HepG2 (cell line): ENCODE data around the gene RNF8. TPM values are rescaled to one million over a fixed set of nuclear protein-coding genes. Genes with fewer than 3 reads are reported as not detected.

Source experiments
- EP300 ChIP-seq, 3 experiments: sonication (generic) in 1 of 3; formaldehyde crosslinking in 1 of 3; IDR thresholded peaks; 2 replicates each; pipeline versions ENCODE4 v1.5.1 to v1.6.1; 2011 to 2020; ENCODE audit warnings: low read depth in 2 of 3, low read length in 2 of 3, borderline replicate concordance in 1 of 3, improper control_type of control experiment in 1 of 3, mild to moderate bottlenecking in 1 of 3, missing genetic modification reagents in 1 of 3, moderate library complexity in 1 of 3
- FIP1L1 ChIP-seq: fragments of 200-400 bp; formaldehyde crosslinking; IDR thresholded peaks from 2 replicates; pipeline ENCODE4 v1.6.1; 2018; ENCODE audit warnings: low read depth, mild to moderate bottlenecking, low read length, moderate library complexity, borderline replicate concordance; ENCODE audit not compliant: insufficient read depth
- FLYWCH1 ChIP-seq: sonication (generic); formaldehyde crosslinking; IDR thresholded peaks from 2 replicates; pipeline ENCODE4 v1.8.1; 2023; ENCODE audit warnings: mild to moderate bottlenecking, missing genetic modification reagents
- GTF2F1 ChIP-seq: fragments of 150-350 bp; IDR thresholded peaks from 2 replicates; pipeline ENCODE4 v1.6.1; 2014; ENCODE audit warnings: low read length
- NCOA2 ChIP-seq: sonication (generic); formaldehyde crosslinking; IDR thresholded peaks from 2 replicates; pipeline ENCODE4 v1.8.0; 2022; ENCODE audit warnings: inconsistent platforms
- RXRB ChIP-seq: IDR thresholded peaks from 2 replicates; pipeline ENCODE4 v1.6.1; 2016; ENCODE audit warnings: borderline replicate concordance, missing genetic modification reagents, missing compliant biosample characterization
- SKI ChIP-seq: fragments of 450-650 bp; IDR thresholded peaks from one replicate; pipeline ENCODE4 v1.6.1; 2018; ENCODE audit warnings: mild to moderate bottlenecking; ENCODE audit not compliant: partially characterized antibody
- STAT5B ChIP-seq: sonication (generic); formaldehyde crosslinking; IDR thresholded peaks from 2 replicates; pipeline ENCODE4 v1.4.0; 2020; ENCODE audit warnings: missing genetic modification reagents
- TAF15 ChIP-seq: fragments of 200-400 bp; formaldehyde crosslinking; IDR thresholded peaks from one replicate; pipeline ENCODE4 v1.6.1; 2018; ENCODE audit warnings: mild to moderate bottlenecking, low read depth, low read length; ENCODE audit not compliant: poor library complexity, severe bottlenecking
- TBX2 ChIP-seq: sonication (generic); formaldehyde crosslinking; IDR thresholded peaks from 2 replicates; pipeline ENCODE4 v1.5.0; 2020; ENCODE audit warnings: missing genetic modification reagents, mild to moderate bottlenecking, borderline replicate concordance
- TCF7 ChIP-seq: sonication (generic); IDR thresholded peaks from 2 replicates; pipeline ENCODE4 v1.6.1; 2016; ENCODE audit warnings: antibody characterized with exemption, low read depth
- ZBTB38 ChIP-seq: sonication (generic); formaldehyde crosslinking; IDR thresholded peaks from 2 replicates; pipeline ENCODE4 v1.5.1; 2020; ENCODE audit warnings: mild to moderate bottlenecking, missing genetic modification reagents
- ZBTB39 ChIP-seq: sonication (generic); formaldehyde crosslinking; IDR thresholded peaks from 2 replicates; pipeline ENCODE4 v1.5.0; 2020; ENCODE audit warnings: missing genetic modification reagents
- ZNF484 ChIP-seq: sonication (generic); formaldehyde crosslinking; IDR thresholded peaks from 2 replicates; pipeline ENCODE4 v1.5.1; 2020; ENCODE audit warnings: mild to moderate bottlenecking, low read depth, missing genetic modification reagents, borderline replicate concordance
- ZNF549 ChIP-seq: sonication (generic); formaldehyde crosslinking; IDR thresholded peaks from 2 replicates; pipeline ENCODE4 v1.5.0; 2020; ENCODE audit warnings: missing genetic modification reagents
- ZNF607 ChIP-seq: sonication (generic); formaldehyde crosslinking; IDR thresholded peaks from 2 replicates; pipeline ENCODE4 v1.5.1; 2020; ENCODE audit warnings: missing genetic modification reagents, mild to moderate bottlenecking, borderline replicate concordance
- ZNF737 ChIP-seq: sonication (generic); formaldehyde crosslinking; IDR thresholded peaks from 2 replicates; pipeline ENCODE4 v1.5.0; 2020; ENCODE audit warnings: missing genetic modification reagents, mild to moderate bottlenecking, borderline replicate concordance
- ZNF816 ChIP-seq: sonication (generic); formaldehyde crosslinking; IDR thresholded peaks from 2 replicates; pipeline ENCODE4 v1.8.0; 2022; ENCODE audit warnings: missing genetic modification reagents, mild to moderate bottlenecking, borderline replicate concordance
- ZSCAN25 ChIP-seq: sonication (generic); formaldehyde crosslinking; IDR thresholded peaks from 2 replicates; pipeline ENCODE4 v1.8.0; 2022; ENCODE audit warnings: mild to moderate bottlenecking, missing genetic modification reagents
- polyA plus RNA-seq, 8 experiments: library from polyadenylated mRNA; depleted of rRNA in 3 of 8; stranded (reverse) in 7 of 8; unstranded in 1 of 8; fragments of >200 nt; fragmentation: Illumina TruSeq in 4 of 8; extraction: Trizol in 4 of 8; gene quantifications; 2 replicates each; pipeline versions ENCODE4 v1.2.1 to v1.2.3, GENCODE V29; 2011 to 2016; ENCODE audit warnings: low read depth in 4 of 8, missing spikeins in 1 of 8, mixed read lengths in 1 of 8; ENCODE audit not compliant: insufficient read depth in 1 of 8
- total RNA-seq, 5 experiments: library from RNA; depleted of rRNA; stranded (reverse); fragments of >200 nt; fragmentation: Illumina TruSeq; extraction: Trizol; gene quantifications; 2 replicates each; pipeline ENCODE4 v1.2.3, GENCODE V29; 2016; ENCODE audit warnings: low read depth in 1 of 5
- TF ChIP-seq, protein P1 (sequence below): sonication (generic); formaldehyde crosslinking; IDR thresholded peaks from 2 replicates; pipeline ENCODE4 v1.5.0; 2020; ENCODE audit warnings: missing genetic modification reagents, mild to moderate bottlenecking, borderline replicate concordance
- TF ChIP-seq, protein P2 (sequence below), 2 experiments: fragments of 450-650 bp in 1 of 2; sonication (generic) in 1 of 2; formaldehyde crosslinking; IDR thresholded peaks; 2 replicates each; pipeline versions ENCODE4 v1.5.0 to v1.8.0; 2020 to 2022; ENCODE audit warnings: mild to moderate bottlenecking in 1 of 2, missing genetic modification reagents in 1 of 2
- TF ChIP-seq, protein P3 (sequence below): sonication (generic); formaldehyde crosslinking; conservative IDR thresholded peaks from 2 replicates; pipeline ENCODE4 v1.4.0; 2020; ENCODE audit warnings: mild to moderate bottlenecking, missing genetic modification reagents, moderate library complexity

Gene RNF8
- total and polyA plus RNA-seq, 2 of the 13 experiments (the other 11 are each of a cell fraction or from before 2014, with no cell fraction given) = 21.8 to 47.6 TPM

DNA sequence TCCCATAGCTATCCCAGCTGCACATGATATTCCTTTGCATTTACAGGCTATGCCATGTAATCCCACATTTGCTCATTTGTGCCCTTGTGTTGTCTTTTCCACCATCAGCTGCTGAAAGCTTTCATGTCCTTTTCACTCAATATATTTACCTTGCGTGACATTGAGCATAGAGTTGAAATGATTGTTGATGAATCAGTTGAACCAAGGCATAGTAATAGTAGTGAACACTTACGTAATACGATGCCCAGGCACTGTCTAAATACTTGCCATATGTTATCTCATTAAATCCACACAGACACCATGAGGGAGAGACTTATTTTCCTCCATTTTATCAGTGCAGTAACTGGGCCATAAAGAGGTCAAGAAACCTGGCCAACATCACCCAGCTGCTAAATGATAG is 13.1 kb downstream of the RNF8 start (continued):
- no peak for TF ChIP-seq ZBTB39
- TF ChIP-seq EP300 (IDR thresholded peaks at IDR 0.05; ENCODE audit: low read depth in 2 of 2, low read length in 2 of 2) = peak in 1 of 2 experiments; percentile 12; a peak in 1 of 4 replicates
- no peak for TF ChIP-seq EP300 (CRISPR knock-in tag; IDR thresholded peaks at IDR 0.05; ENCODE audit: borderline replicate concordance)
- TF ChIP-seq RXRB = peak; percentile 68
- TF ChIP-seq SKI = peak; percentile 72
- no peak for TF ChIP-seq TCF7
- TF ChIP-seq STAT5B (CRISPR knock-in tag) = no peak
- TF ChIP-seq, protein P1, sequence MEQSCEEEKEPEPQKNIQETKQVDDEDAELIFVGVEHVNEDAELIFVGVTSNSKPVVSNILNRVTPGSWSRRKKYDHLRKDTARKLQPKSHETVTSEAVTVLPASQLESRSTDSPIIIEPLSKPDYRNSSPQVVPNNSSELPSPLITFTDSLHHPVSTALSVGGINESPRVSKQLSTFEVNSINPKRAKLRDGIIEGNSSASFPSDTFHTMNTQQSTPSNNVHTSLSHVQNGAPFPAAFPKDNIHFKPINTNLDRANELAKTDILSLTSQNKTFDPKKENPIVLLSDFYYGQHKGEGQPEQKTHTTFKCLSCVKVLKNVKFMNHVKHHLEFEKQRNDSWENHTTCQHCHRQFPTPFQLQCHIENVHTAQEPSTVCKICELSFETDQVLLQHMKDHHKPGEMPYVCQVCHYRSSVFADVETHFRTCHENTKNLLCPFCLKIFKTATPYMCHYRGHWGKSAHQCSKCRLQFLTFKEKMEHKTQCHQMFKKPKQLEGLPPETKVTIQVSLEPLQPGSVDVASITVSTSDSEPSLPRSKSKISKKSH (CRISPR knock-in tag) = no peak
- TF ChIP-seq, protein P2, sequence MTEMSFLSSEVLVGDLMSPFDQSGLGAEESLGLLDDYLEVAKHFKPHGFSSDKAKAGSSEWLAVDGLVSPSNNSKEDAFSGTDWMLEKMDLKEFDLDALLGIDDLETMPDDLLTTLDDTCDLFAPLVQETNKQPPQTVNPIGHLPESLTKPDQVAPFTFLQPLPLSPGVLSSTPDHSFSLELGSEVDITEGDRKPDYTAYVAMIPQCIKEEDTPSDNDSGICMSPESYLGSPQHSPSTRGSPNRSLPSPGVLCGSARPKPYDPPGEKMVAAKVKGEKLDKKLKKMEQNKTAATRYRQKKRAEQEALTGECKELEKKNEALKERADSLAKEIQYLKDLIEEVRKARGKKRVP (CRISPR knock-in tag; IDR thresholded peaks at IDR 0.05) = peak in 1 of 2 experiments; percentile 51; a peak in 2 of 4 replicates
- TF ChIP-seq NCOA2 (CRISPR knock-in tag) = peak; percentile 64
- TF ChIP-seq ZNF484 (CRISPR knock-in tag) = no peak
- TF ChIP-seq ZNF607 = no peak
- TF ChIP-seq GTF2F1 = no peak
- TF ChIP-seq ZNF737 = no peak
- no peak for TF ChIP-seq ZSCAN25 (CRISPR knock-in tag)
- TF ChIP-seq FLYWCH1 (CRISPR knock-in tag) = no peak
- no peak for TF ChIP-seq ZNF816 (CRISPR knock-in tag)
- TF ChIP-seq, protein P3, sequence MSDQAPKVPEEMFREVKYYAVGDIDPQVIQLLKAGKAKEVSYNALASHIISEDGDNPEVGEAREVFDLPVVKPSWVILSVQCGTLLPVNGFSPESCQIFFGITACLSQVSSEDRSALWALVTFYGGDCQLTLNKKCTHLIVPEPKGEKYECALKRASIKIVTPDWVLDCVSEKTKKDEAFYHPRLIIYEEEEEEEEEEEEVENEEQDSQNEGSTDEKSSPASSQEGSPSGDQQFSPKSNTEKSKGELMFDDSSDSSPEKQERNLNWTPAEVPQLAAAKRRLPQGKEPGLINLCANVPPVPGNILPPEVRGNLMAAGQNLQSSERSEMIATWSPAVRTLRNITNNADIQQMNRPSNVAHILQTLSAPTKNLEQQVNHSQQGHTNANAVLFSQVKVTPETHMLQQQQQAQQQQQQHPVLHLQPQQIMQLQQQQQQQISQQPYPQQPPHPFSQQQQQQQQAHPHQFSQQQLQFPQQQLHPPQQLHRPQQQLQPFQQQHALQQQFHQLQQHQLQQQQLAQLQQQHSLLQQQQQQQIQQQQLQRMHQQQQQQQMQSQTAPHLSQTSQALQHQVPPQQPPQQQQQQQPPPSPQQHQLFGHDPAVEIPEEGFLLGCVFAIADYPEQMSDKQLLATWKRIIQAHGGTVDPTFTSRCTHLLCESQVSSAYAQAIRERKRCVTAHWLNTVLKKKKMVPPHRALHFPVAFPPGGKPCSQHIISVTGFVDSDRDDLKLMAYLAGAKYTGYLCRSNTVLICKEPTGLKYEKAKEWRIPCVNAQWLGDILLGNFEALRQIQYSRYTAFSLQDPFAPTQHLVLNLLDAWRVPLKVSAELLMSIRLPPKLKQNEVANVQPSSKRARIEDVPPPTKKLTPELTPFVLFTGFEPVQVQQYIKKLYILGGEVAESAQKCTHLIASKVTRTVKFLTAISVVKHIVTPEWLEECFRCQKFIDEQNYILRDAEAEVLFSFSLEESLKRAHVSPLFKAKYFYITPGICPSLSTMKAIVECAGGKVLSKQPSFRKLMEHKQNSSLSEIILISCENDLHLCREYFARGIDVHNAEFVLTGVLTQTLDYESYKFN (CRISPR knock-in tag) = peak; percentile 35
- TF ChIP-seq ZNF549 (CRISPR knock-in tag) = no peak
- no peak for TF ChIP-seq ZBTB38 (CRISPR knock-in tag)
- no peak for TF ChIP-seq FIP1L1
- TF ChIP-seq TBX2 (CRISPR knock-in tag) = no peak
- no peak for TF ChIP-seq TAF15
